Purkinje cell (primary cell): ENCODE data around the gene RTKN2. TPM values are rescaled to one million over a fixed set of nuclear protein-coding genes. Genes with fewer than 3 reads are reported as not detected.

Experiments
- polyA plus RNA-seq: library from polyadenylated mRNA; unstranded; fragments of >200 nt; fragmentation: Nextera tagmentation; gene quantifications from 2 replicates; pipeline ENCODE4 v1.2.1, GENCODE V29; 2014

RTKN2 gene, protein sequence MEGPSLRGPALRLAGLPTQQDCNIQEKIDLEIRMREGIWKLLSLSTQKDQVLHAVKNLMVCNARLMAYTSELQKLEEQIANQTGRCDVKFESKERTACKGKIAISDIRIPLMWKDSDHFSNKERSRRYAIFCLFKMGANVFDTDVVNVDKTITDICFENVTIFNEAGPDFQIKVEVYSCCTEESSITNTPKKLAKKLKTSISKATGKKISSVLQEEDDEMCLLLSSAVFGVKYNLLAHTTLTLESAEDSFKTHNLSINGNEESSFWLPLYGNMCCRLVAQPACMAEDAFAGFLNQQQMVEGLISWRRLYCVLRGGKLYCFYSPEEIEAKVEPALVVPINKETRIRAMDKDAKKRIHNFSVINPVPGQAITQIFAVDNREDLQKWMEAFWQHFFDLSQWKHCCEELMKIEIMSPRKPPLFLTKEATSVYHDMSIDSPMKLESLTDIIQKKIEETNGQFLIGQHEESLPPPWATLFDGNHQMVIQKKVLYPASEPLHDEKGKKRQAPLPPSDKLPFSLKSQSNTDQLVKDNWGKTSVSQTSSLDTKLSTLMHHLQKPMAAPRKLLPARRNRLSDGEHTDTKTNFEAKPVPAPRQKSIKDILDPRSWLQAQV
- 0.04 and 1.2 TPM in 2 replicates for polyA plus RNA-seq

GRCh38 chr10:62268399-62269114 lies at the start of gene RTKN2:
Gene RTKN2 (minus strand): TSS chr10:62268844. CDS start chr10:62268610, 234 bp downstream.

Other genes starting within 250 kb of the RTKN2 start
- gene ZNF365, start 105.5 kb upstream of the RTKN2 start, polyA plus RNA-seq, result 7.8 and 21.0 TPM in 2 replicates